Keratinocyte (primary cell): Measurements from ENCODE around the gene SURF2. TPM values are rescaled to one million over a fixed set of nuclear protein-coding genes. Genes with fewer than 3 reads are reported as not detected.

Experiments used
- DNase-seq: peaks from one replicate; pipeline ENCODE4 v3.0.0-alpha.2; 2011; ENCODE audit warnings: low read depth, missing footprints, low spot score
- FAIRE-seq: peaks from 2 replicates; lab custom pipeline; 2011; peaks lifted over from hg19 to GRCh38; lab: Jason Lieb, UNC
- H2AFZ ChIP-seq: 2 replicates; pipeline ENCODE4 v1.6.0; 2012; ENCODE audit warnings: low read length, control low read depth, inconsistent platforms; ENCODE audit not compliant: control insufficient read depth
- H3K27ac ChIP-seq: 2 replicates; pipeline ENCODE4 v1.5.1; 2011; ENCODE audit warnings: low read length; ENCODE audit not compliant: control insufficient read depth, insufficient read depth
- H3K27me3 ChIP-seq: 3 replicates; pipeline ENCODE4 v1.6.0; 2011; ENCODE audit warnings: low read length; ENCODE audit not compliant: control insufficient read depth, insufficient read depth; ENCODE audit errors: extremely low read depth
- H3K36me3 ChIP-seq, 2 experiments: 2 replicates in 1 of 2; 3 replicates in 1 of 2; pipeline ENCODE4 v1.5.1; 2011; ENCODE audit warnings: low read length in 2 of 2, mild to moderate bottlenecking in 1 of 2; ENCODE audit not compliant: control insufficient read depth in 2 of 2, insufficient read depth in 2 of 2; ENCODE audit errors: extremely low read depth in 1 of 2
- H3K4me1 ChIP-seq: 3 replicates; pipeline ENCODE4 v1.5.1; 2011; ENCODE audit warnings: low read length; ENCODE audit not compliant: control insufficient read depth, insufficient read depth; ENCODE audit errors: extremely low read depth
- H3K4me2 ChIP-seq: 3 replicates; pipeline ENCODE4 v1.6.0; 2011; ENCODE audit warnings: low read depth, low read length; ENCODE audit not compliant: control insufficient read depth, insufficient read depth; ENCODE audit errors: extremely low read depth
- H3K4me3 ChIP-seq, 3 experiments: fragments of 200-600 bp in 1 of 3; sonication (generic) in 1 of 3; 2 replicates in 2 of 3; 3 replicates in 1 of 3; pipeline ENCODE4 v1.5.1; 2011 to 2016; ENCODE audit warnings: low read length in 3 of 3, mild to moderate bottlenecking in 3 of 3, control low read depth in 2 of 3, inconsistent platforms in 1 of 3, low read depth in 1 of 3, mixed read lengths in 1 of 3, mixed run types in 1 of 3, moderate library complexity in 1 of 3; ENCODE audit not compliant: control insufficient read depth in 2 of 3, insufficient read depth in 2 of 3; ENCODE audit errors: extremely low read depth in 1 of 3
- H3K79me2 ChIP-seq: 2 replicates; pipeline ENCODE4 v1.6.0; 2012; ENCODE audit warnings: low read length; ENCODE audit not compliant: control insufficient read depth, insufficient read depth
- H3K9ac ChIP-seq: 3 replicates; pipeline ENCODE4 v1.6.0; 2011; ENCODE audit warnings: low read length; ENCODE audit not compliant: control insufficient read depth, insufficient read depth; ENCODE audit errors: extremely low read depth
- H3K9me1 ChIP-seq: 3 replicates; pipeline ENCODE4 v1.6.0; 2011; ENCODE audit warnings: low read length; ENCODE audit not compliant: control insufficient read depth, insufficient read depth; ENCODE audit errors: extremely low read depth
- H3K9me3 ChIP-seq: 2 replicates; pipeline ENCODE4 v1.5.1; 2012; ENCODE audit warnings: low read depth, low read length; ENCODE audit not compliant: control insufficient read depth
- H4K20me1 ChIP-seq: 3 replicates; pipeline ENCODE4 v1.6.0; 2011; ENCODE audit warnings: low read length; ENCODE audit not compliant: control insufficient read depth, insufficient read depth; ENCODE audit errors: extremely low read depth
- CTCF ChIP-seq, 3 experiments: IDR thresholded peaks in 1 of 3; conservative IDR thresholded peaks in 1 of 3; optimal IDR thresholded peaks in 1 of 3; 2 replicates in 2 of 3; 3 replicates in 1 of 3; pipeline versions ENCODE3 to v1.5.1; 2011; ENCODE audit warnings: low read length in 3 of 3, mild to moderate bottlenecking in 3 of 3, moderate library complexity in 2 of 3, control low read depth in 1 of 3, inconsistent platforms in 1 of 3; ENCODE audit not compliant: insufficient read depth in 2 of 3; ENCODE audit errors: extremely low read depth in 1 of 3
- EZH2 ChIP-seq: IDR thresholded peaks from one replicate; pipeline ENCODE4 v1.6.1; 2012; ENCODE audit warnings: inconsistent platforms, mild to moderate bottlenecking, low read length, moderate library complexity
- dilution Hi-C: fragments of 300-500 bp; cut with MboI; formaldehyde crosslinking; loops from one replicate; pipeline ENCODE4 v1.7.0; 2020; ENCODE audit warnings: low sequenced_read_pairs; ENCODE audit not compliant: extremely low pct_ligation_motif_present
- polyA plus RNA-seq, 5 experiments: library from polyadenylated mRNA; depleted of rRNA in 3 of 5; stranded (reverse) in 3 of 5; stranded (forward) in 1 of 5; unstranded in 1 of 5; fragments of >200 nt; gene quantifications; 1 replicate in 1 of 5; 2 replicates in 3 of 5; 3 replicates in 1 of 5; pipeline versions ENCODE4 v1.2.1 to v1.2.3, GENCODE V29; 2011 to 2012; ENCODE audit warnings: missing spikeins in 2 of 5, low read depth in 1 of 5, low replicate concordance in 1 of 5

The SURF2 gene
- polyA plus RNA-seq, 1 donor (not counting 4 experiments of a cell fraction or from before 2014, with no cell fraction given) = 28.2 TPM

- H3K36me3 ChIP-seq = peaks cover 20 to 31% of the 10 kb centered on the region in 2 experiments
Measured at GRCh38 chr9:133332381-133332730, 24.0 kb upstream of the SURF2 start.

GRCh38 chr9:133333011-133333410 lies 23.3 kb upstream of the SURF2 start:
- H3K4me1 ChIP-seq = peaks cover 18% of the 10 kb centered on the region
- no peaks in the 10 kb centered on the region for H3K27me3 ChIP-seq
- H3K27ac ChIP-seq = no peak overlapping the region
- H3K79me2 ChIP-seq = peaks cover 39% of the 10 kb centered on the region
- H3K36me3 ChIP-seq = peaks cover 24 to 31% of the 10 kb centered on the region in 2 experiments
- no peak overlapping the region for H3K4me2 ChIP-seq
- no peaks in the 10 kb centered on the region for H3K9me3 ChIP-seq
- FAIRE-seq = no peak
- H3K4me3 ChIP-seq = no peak overlapping the region
- no peaks in the 10 kb centered on the region for H3K9me1 ChIP-seq
- no peaks in the 10 kb centered on the region for H4K20me1 ChIP-seq
- H3K9ac ChIP-seq = no peak overlapping the region
- dilution Hi-C loops = no loop called here
- TF ChIP-seq CTCF (optimal IDR thresholded peaks at IDR 0.05 in 1 of 3, IDR thresholded peaks at IDR 0.05 in 1 of 3, conservative IDR thresholded peaks at IDR 0.05 in 1 of 3; ENCODE audit: extremely low read depth in 1 of 3, insufficient read depth in 2 of 3, low read length in 3 of 3) (no peak), EZH2 (no peak)
- DNase-seq = no peak
- H2AFZ ChIP-seq = no peak overlapping the region

More at GRCh38 chr9:133332381-133332730, 24.0 kb upstream of the SURF2 start:
- H3K4me3 ChIP-seq = no peak overlapping the region
- H3K4me1 ChIP-seq = peaks cover 18% of the 10 kb centered on the region
- no peak for FAIRE-seq
- no peaks in the 10 kb centered on the region for H3K27me3 ChIP-seq
- H3K79me2 ChIP-seq = peaks cover 39% of the 10 kb centered on the region
- no peak for DNase-seq
- no peak overlapping the region for H3K9ac ChIP-seq
- no peaks in the 10 kb centered on the region for H3K9me1 ChIP-seq
- TF ChIP-seq CTCF (optimal IDR thresholded peaks at IDR 0.05 in 1 of 3, IDR thresholded peaks at IDR 0.05 in 1 of 3, conservative IDR thresholded peaks at IDR 0.05 in 1 of 3; ENCODE audit: extremely low read depth in 1 of 3, insufficient read depth in 2 of 3, low read length in 3 of 3) = no peak
- TF ChIP-seq EZH2 = no peak
- no peaks in the 10 kb centered on the region for H3K9me3 ChIP-seq
- H4K20me1 ChIP-seq = no peaks in the 10 kb centered on the region
- H2AFZ ChIP-seq = no peak overlapping the region
- no peak overlapping the region for H3K4me2 ChIP-seq
- dilution Hi-C loops = no loop called here
- H3K27ac ChIP-seq = no peak overlapping the region
